ENCODE measurements around the gene ANKLE2.

The ANKLE2 gene

DNA sequence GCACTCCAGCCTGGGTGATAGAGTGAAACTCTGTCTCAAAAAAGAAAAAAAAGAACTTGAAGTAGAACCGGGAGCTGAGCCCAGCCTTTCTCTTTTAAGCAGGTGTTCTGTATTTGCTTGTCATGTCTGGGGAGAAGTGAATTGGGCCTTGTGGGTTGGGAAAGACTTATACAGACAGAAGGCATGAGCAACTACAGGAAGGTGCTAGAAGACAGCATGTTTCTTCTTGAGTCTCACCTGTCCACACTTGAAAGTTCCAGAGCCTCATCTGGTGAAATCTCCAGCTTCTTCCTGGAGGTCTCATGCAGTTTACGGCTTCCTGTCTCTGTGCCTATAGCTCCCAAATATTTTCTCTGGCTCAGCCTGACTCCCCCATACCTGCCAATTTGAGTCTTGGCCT, 48.5 kb downstream of the ANKLE2 start:
- Histone ChIP-seq H3K4me1 (ENCODE audit: control insufficient read depth, insufficient read depth, low read length) (no peaks in the 10 kb centered on the region), H3K9me3 (ENCODE audit: control insufficient read depth, low read length) (no peaks in the 10 kb centered on the region), H3K36me3 (ENCODE audit: control insufficient read depth, insufficient read depth, low read length) (peaks cover 6% of the 10 kb centered on the region), H3K27ac (ENCODE audit: insufficient read depth, low read depth, low read length, poor library complexity, severe bottlenecking) (no peak overlapping the region), H3K27me3 (ENCODE audit: control insufficient read depth, insufficient read depth, low read length, poor library complexity, severe bottlenecking) (no peaks in the 10 kb centered on the region), H3K4me3 (ENCODE audit: insufficient read depth, low read depth, low read length) (no peak overlapping the region)
- 94 to 96% methylated on average over 2 of the region's 2 CpGs for WGBS, 2 experiments

GRCh38 chr12:132711080-132711843, 50.4 kb downstream of the ANKLE2 start:
- no peaks in the 10 kb centered on the region for H3K27me3 ChIP-seq (ENCODE audit: control insufficient read depth, insufficient read depth, low read length, poor library complexity, severe bottlenecking)
- 9 to 10% methylated on average over 59 of the region's 59 CpGs for WGBS, 2 experiments
- peaks cover 6% of the 10 kb centered on the region for H3K36me3 ChIP-seq (ENCODE audit: control insufficient read depth, insufficient read depth, low read length)
- no peaks in the 10 kb centered on the region for H3K4me1 ChIP-seq (ENCODE audit: control insufficient read depth, insufficient read depth, low read length)
- H3K9me3 ChIP-seq (ENCODE audit: control insufficient read depth, low read length): no peaks in the 10 kb centered on the region
- no peak overlapping the region for H3K27ac ChIP-seq (ENCODE audit: insufficient read depth, low read depth, low read length, poor library complexity, severe bottlenecking)
- peak overlapping the region; percentile 73 for H3K4me3 ChIP-seq (ENCODE audit: insufficient read depth, low read depth, low read length)

- no peaks in the 10 kb centered on the region for H3K9me3 ChIP-seq (ENCODE audit: control insufficient read depth, low read length)
- H3K27me3 ChIP-seq (ENCODE audit: control insufficient read depth, insufficient read depth, low read length, poor library complexity, severe bottlenecking): no peaks in the 10 kb centered on the region
- H3K4me1 ChIP-seq (ENCODE audit: control insufficient read depth, insufficient read depth, low read length): no peaks in the 10 kb centered on the region
- H3K27ac ChIP-seq (ENCODE audit: insufficient read depth, low read depth, low read length, poor library complexity, severe bottlenecking): peak within 1 kb of the TSS; percentile 11
- H3K4me3 ChIP-seq (ENCODE audit: insufficient read depth, low read depth, low read length): peak within 1 kb of the TSS; percentile 73
- 0% methylated on average over 94 of the region's 94 CpGs for WGBS, 2 experiments
- H3K36me3 ChIP-seq (ENCODE audit: control insufficient read depth, insufficient read depth, low read length): peaks cover 6% of the 10 kb centered on the region
Observed at GRCh38 chr12:132710405-132711079, 51.1 kb downstream of the ANKLE2 start, which contains the start of gene PGAM5. Gene PGAM5 (plus strand): TSS chr12:132710842. CDS start chr12:132710877, 35 bp downstream.

DNA sequence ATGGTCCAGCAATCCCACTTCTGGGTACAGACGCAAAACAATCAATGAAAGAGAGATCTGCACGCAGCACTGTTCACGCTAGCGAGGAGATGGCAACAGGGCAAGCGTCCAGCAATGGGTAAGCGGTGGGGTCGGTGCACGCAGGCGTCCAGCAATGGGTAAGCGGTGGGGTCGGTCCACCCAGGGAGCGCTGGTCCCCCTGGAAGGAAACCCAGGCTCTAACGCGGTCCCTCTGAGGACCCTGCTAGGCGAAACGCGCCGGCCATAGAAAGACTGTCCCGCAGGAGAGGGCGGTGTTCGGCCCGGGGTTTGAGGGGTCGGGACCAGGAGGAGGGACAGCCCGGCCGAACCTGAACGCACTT, 51.6 kb downstream of the ANKLE2 start:
- no peaks in the 10 kb centered on the region for H3K9me3 ChIP-seq (ENCODE audit: control insufficient read depth, low read length)
- H3K27ac ChIP-seq (ENCODE audit: insufficient read depth, low read depth, low read length, poor library complexity, severe bottlenecking): peak overlapping the region; percentile 11
- WGBS, 2 experiments: 4 to 5% methylated on average over 26 of the region's 26 CpGs
- peak overlapping the region; percentile 73 for H3K4me3 ChIP-seq (ENCODE audit: insufficient read depth, low read depth, low read length)
- no peaks in the 10 kb centered on the region for H3K27me3 ChIP-seq (ENCODE audit: control insufficient read depth, insufficient read depth, low read length, poor library complexity, severe bottlenecking)
- H3K36me3 ChIP-seq (ENCODE audit: control insufficient read depth, insufficient read depth, low read length): peaks cover 5% of the 10 kb centered on the region
- no peaks in the 10 kb centered on the region for H3K4me1 ChIP-seq (ENCODE audit: control insufficient read depth, insufficient read depth, low read length)

DNA sequence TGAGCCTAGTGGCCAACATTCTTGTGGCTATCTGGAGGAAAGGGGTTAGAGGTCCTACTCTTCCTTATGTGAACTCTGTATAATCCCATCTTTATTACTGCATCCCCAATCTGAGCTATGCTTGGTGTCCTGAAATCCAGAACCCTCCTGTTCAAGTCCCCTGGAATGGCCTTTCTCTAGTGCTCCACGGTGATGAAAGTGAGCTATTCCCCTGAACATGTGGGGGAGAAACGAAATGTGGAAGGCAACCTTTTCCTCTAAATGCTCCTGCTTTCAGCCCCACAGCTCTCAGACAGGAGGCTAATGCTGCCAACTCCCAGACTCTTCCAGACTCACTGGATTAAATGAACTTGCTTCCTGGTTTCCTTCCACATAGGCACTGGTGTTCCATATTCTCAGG, 53.5 kb downstream of the ANKLE2 start:
- Histone ChIP-seq H3K9me3 (ENCODE audit: control insufficient read depth, low read length) (no peaks in the 10 kb centered on the region), H3K4me3 (ENCODE audit: insufficient read depth, low read depth, low read length) (no peak overlapping the region), H3K27me3 (ENCODE audit: control insufficient read depth, insufficient read depth, low read length, poor library complexity, severe bottlenecking) (no peaks in the 10 kb centered on the region), H3K36me3 (ENCODE audit: control insufficient read depth, insufficient read depth, low read length) (no peaks in the 10 kb centered on the region), H3K4me1 (ENCODE audit: control insufficient read depth, insufficient read depth, low read length) (peaks cover 8% of the 10 kb centered on the region), H3K27ac (ENCODE audit: insufficient read depth, low read depth, low read length, poor library complexity, severe bottlenecking) (no peak overlapping the region)
- 93% methylated on average over 2 of the region's 2 CpGs for WGBS, 2 experiments

GRCh38 chr12:132707241-132707640, 54.4 kb downstream of the ANKLE2 start:
- H3K4me3 ChIP-seq (ENCODE audit: insufficient read depth, low read depth, low read length): no peak overlapping the region
- no peaks in the 10 kb centered on the region for H3K27me3 ChIP-seq (ENCODE audit: control insufficient read depth, insufficient read depth, low read length, poor library complexity, severe bottlenecking)
- 88 to 91% methylated on average over 6 of the region's 6 CpGs for WGBS, 2 experiments
- H3K27ac ChIP-seq (ENCODE audit: insufficient read depth, low read depth, low read length, poor library complexity, severe bottlenecking): no peak overlapping the region
- no peaks in the 10 kb centered on the region for H3K9me3 ChIP-seq (ENCODE audit: control insufficient read depth, low read length)
- peaks cover 8% of the 10 kb centered on the region for H3K4me1 ChIP-seq (ENCODE audit: control insufficient read depth, insufficient read depth, low read length)
- H3K36me3 ChIP-seq (ENCODE audit: control insufficient read depth, insufficient read depth, low read length): no peaks in the 10 kb centered on the region

DNA sequence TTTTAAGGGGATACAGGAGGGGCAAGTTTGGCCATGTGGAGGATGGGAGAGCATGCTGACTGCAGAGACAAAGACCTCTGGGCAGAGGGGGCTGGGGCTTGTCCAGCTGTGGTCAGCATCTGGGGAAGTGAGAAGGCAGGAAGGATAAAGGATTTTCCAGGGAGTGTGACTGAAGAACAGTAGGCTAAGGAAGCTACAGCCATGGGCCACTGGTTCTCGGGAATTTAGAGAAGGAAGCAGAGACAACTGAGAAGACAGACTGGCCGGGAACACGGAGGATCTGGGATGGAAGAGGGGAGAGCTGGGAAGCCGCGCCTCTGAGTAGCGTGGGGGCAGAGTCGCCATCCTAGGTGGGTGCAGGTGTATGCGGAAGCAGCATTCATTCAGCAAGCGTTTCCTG, 58.0 kb downstream of the ANKLE2 start:
- H3K36me3 ChIP-seq (ENCODE audit: control insufficient read depth, insufficient read depth, low read length): peaks cover 4% of the 10 kb centered on the region
- peaks cover 8% of the 10 kb centered on the region for H3K4me1 ChIP-seq (ENCODE audit: control insufficient read depth, insufficient read depth, low read length)
- no peaks in the 10 kb centered on the region for H3K9me3 ChIP-seq (ENCODE audit: control insufficient read depth, low read length)
- H3K27ac ChIP-seq (ENCODE audit: insufficient read depth, low read depth, low read length, poor library complexity, severe bottlenecking): no peak overlapping the region
- no peak overlapping the region for H3K4me3 ChIP-seq (ENCODE audit: insufficient read depth, low read depth, low read length)
- 93 to 94% methylated on average over 9 of the region's 9 CpGs for WGBS, 2 experiments
- no peaks in the 10 kb centered on the region for H3K27me3 ChIP-seq (ENCODE audit: control insufficient read depth, insufficient read depth, low read length, poor library complexity, severe bottlenecking)

DNA sequence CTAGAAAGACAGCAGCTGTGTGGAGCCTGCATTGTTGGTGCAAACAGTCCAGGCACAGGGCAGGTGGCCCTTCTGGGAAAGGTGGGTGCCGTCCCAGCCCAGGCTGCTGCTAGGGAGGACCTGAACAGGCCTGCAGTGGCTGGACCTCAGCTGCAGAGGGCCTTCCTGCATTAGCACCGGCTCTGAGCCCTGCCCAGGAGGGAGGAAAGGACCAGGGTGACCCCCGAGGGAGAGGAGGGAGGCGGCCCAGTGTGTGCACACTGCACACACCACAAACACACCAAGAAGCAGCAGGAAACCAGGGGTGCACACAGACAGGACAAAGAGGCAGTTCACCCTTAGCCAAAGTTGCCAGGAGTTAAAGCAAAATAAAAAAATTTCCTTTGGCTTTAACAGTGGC, 59.0 kb downstream of the ANKLE2 start:
- Histone ChIP-seq H3K27ac (ENCODE audit: insufficient read depth, low read depth, low read length, poor library complexity, severe bottlenecking) (no peak overlapping the region), H3K36me3 (ENCODE audit: control insufficient read depth, insufficient read depth, low read length) (peaks cover 4% of the 10 kb centered on the region), H3K4me1 (ENCODE audit: control insufficient read depth, insufficient read depth, low read length) (peaks cover 8% of the 10 kb centered on the region), H3K27me3 (ENCODE audit: control insufficient read depth, insufficient read depth, low read length, poor library complexity, severe bottlenecking) (no peaks in the 10 kb centered on the region), H3K4me3 (ENCODE audit: insufficient read depth, low read depth, low read length) (no peak overlapping the region), H3K9me3 (ENCODE audit: control insufficient read depth, low read length) (no peaks in the 10 kb centered on the region)
- WGBS, 2 experiments: 67 to 84% methylated on average over 2 to 4 of the region's 4 CpGs

GRCh38 chr12:132700212-132700822, 61.3 kb downstream of the ANKLE2 start:
- H3K4me1 ChIP-seq (ENCODE audit: control insufficient read depth, insufficient read depth, low read length): peaks cover 8% of the 10 kb centered on the region
- H3K4me3 ChIP-seq (ENCODE audit: insufficient read depth, low read depth, low read length): no peak overlapping the region
- H3K27ac ChIP-seq (ENCODE audit: insufficient read depth, low read depth, low read length, poor library complexity, severe bottlenecking): no peak overlapping the region
- 92 to 93% methylated on average over 10 of the region's 10 CpGs for WGBS, 2 experiments
- H3K36me3 ChIP-seq (ENCODE audit: control insufficient read depth, insufficient read depth, low read length): peaks cover 14% of the 10 kb centered on the region
- no peaks in the 10 kb centered on the region for H3K27me3 ChIP-seq (ENCODE audit: control insufficient read depth, insufficient read depth, low read length, poor library complexity, severe bottlenecking)
- no peaks in the 10 kb centered on the region for H3K9me3 ChIP-seq (ENCODE audit: control insufficient read depth, low read length)

GRCh38 chr12:132698341-132698740, 63.3 kb downstream of the ANKLE2 start:
- H3K4me3 ChIP-seq (ENCODE audit: insufficient read depth, low read depth, low read length): no peak overlapping the region
- no peaks in the 10 kb centered on the region for H3K4me1 ChIP-seq (ENCODE audit: control insufficient read depth, insufficient read depth, low read length)
- H3K36me3 ChIP-seq (ENCODE audit: control insufficient read depth, insufficient read depth, low read length): peaks cover 14% of the 10 kb centered on the region
- no peaks in the 10 kb centered on the region for H3K27me3 ChIP-seq (ENCODE audit: control insufficient read depth, insufficient read depth, low read length, poor library complexity, severe bottlenecking)
- WGBS, 2 experiments: 89 to 92% methylated on average over 4 of the region's 5 CpGs
- H3K27ac ChIP-seq (ENCODE audit: insufficient read depth, low read depth, low read length, poor library complexity, severe bottlenecking): no peak overlapping the region
- no peaks in the 10 kb centered on the region for H3K9me3 ChIP-seq (ENCODE audit: control insufficient read depth, low read length)
